ENCODE data around the gene CHAC1.

The CHAC1 gene, protein sequence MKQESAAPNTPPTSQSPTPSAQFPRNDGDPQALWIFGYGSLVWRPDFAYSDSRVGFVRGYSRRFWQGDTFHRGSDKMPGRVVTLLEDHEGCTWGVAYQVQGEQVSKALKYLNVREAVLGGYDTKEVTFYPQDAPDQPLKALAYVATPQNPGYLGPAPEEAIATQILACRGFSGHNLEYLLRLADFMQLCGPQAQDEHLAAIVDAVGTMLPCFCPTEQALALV

DNA sequence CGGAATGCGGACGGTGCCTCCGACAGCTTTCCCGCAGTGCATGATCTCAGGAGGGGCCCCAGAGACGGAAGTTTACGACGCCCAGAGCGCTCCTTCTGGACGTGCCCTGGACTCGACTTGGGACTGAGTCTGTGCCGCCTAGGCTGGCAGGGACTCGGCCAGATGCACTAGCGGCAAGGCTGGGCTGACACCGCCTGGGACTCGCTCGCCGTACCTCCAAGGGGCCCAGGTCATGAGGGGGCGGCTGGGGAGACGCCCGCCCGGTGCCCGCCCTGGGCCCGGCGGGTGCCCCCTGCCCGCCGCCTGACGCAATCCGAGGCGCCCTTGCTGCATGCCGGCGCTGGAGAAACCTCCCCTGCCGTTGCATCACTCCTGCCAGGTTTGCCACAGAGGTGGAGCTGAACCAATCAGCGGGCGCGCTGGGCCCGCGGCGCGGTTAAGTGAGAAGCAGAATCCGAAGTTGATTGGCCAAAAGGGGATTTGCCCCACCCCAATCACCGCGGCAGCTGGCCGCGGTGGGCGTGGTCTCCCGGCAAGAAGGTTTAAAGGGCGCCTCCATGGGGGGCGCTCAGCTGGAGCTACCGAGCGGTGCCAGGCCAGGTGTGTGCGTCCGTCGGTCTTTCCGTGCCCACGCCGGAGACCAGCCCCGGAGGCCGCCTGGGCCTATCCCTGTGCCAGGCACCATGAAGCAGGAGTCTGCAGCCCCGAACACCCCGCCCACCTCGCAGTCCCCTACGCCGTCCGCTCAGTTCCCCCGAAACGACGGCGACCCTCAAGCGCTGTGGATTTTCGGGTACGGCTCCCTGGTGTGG lies at the start of gene CHAC1:
TSS of gene CHAC1 (plus strand) at position 571 of the 812 bp plus-strand sequence. CDS start at position 684, 113 bp downstream.
- DNase-seq = peak; percentile 68

DNA sequence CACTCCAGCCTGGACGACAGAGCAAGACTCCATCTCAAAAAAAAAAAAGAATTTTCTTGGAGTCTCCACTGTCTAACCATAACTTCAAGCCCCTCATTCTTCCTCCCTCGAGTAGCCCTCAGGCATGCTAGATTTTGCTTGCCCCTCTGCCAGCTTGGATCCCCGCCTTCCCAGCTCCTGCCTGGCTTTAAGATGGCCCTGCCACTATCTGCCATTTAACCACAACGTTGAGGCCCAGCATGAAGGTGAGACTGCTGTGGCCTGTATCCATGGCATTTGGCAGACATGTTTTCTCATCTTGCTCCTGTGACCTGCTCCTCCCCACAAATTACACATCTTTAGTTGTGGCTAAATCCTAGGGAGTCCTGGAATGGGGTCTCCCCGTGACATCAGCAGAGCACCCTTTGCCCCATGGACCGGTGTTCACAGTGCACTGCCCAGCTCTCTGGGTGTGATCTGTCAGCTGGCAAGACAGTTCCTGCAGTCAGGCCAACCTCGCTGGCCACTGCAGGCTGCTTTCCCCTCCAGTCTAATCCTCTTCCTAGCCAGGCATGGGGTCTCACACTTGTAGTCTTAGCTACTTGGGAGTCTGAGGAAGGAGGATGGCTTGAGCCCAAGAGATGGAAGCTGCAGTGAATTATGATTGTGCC lies 48.6 kb upstream of the CHAC1 start:
- DNase-seq = no peak

DNA sequence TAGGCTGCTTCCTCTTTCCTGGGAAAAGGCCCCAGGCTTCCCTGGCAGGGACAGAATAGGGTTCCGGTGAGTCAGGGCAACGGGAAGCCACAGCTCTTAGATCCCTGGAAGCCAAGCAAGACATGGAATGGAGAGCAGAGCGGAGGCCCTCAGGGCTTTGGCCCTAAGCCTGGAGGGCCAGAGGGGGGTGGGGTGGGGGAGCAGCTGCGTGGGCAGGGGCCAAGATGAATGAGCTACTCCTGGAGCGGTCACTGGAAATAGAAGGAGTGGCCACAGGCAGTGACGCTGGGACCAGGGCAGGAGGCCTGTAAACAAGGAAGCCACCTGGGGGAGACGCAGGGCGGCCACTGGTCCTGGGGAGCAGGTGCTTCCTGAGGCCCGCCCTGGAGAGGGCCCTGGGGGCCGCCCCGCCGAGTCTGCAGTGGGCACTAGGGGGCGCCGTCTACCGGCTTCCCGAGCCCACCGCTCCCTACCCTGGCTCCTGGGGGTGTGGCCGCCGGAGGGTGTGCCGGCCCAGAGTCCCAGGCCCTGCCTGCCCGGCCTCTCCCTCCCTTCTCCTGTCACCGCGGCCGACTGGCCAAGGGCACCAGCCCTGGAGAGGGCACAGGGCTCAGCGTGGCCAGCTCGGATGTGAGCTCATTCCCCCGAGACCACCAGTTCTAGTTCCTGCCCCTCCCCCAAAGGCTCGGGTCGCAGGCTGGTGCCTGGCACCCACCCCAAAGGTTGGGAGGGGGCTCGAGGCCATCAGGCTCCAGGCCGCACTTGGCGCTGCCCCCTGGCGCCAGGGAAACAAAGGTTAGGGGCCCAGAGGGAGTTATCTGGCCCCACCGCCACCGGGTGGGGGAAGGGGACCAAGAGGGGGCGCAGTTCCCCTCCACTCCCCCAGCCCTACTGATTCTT lies 46.9 kb upstream of the CHAC1 start:
- peak; percentile 70 for DNase-seq

DNA sequence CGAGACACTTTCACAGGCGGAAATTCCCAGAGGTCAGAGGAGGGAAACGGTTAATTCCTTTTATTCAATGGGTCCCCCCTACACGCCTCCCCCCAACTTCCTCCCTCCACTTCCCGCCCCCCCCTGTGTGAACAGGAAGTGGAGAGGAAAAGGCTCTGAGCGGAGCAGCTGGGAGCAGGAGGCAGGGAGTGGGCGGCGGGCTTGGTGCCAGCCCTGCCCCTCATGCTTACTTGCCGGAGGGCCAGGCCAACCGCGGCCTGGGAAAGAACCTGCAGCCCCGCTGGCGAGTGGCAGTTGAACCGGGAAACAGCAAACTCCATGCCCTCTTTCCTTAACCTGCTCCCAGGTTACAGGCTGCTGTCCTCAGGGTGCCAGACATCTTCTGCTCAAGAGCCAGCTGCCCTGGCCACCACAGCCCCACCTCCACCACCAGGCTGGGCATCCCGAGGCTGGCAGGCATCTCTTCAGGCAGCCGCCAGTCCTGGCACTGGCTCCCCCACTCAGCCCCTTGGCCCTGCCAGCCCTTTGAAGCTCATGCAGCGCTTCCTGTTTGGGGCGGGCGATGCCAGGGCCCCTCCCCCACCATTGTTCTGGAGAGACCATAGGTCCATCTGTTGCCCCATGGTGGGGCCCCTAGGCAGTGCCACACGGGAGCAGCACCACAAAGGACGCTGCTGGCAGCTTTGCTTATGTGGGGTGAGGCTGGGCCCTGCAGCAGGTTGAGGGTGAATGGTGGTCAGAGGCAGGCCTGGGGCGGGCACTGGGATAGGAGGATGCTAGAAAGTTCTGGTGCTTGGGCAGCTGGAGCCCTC lies 46.1 kb upstream of the CHAC1 start:
- peak; percentile 45 for DNase-seq

DNA sequence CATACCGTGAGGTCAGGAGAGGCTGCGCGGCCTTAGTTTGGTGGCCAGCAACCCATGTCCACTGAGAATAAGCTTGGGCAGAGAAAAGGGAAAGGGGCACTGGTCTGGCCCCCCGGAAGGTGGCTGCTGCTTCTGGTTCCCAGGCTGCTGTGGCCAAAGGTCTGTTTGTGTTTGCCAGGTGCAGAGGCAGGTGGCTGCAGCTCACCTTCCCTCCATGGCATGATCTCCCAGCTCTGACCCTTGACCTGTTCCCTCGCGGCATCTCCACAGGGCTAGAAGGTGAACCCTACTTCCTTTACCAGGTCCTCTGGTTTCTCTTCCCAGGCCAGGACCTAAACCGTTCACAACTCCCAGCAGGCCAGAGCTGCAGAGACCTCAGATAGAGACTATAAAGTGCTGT lies 45.2 kb upstream of the CHAC1 start:
- DNase-seq = no peak

DNA sequence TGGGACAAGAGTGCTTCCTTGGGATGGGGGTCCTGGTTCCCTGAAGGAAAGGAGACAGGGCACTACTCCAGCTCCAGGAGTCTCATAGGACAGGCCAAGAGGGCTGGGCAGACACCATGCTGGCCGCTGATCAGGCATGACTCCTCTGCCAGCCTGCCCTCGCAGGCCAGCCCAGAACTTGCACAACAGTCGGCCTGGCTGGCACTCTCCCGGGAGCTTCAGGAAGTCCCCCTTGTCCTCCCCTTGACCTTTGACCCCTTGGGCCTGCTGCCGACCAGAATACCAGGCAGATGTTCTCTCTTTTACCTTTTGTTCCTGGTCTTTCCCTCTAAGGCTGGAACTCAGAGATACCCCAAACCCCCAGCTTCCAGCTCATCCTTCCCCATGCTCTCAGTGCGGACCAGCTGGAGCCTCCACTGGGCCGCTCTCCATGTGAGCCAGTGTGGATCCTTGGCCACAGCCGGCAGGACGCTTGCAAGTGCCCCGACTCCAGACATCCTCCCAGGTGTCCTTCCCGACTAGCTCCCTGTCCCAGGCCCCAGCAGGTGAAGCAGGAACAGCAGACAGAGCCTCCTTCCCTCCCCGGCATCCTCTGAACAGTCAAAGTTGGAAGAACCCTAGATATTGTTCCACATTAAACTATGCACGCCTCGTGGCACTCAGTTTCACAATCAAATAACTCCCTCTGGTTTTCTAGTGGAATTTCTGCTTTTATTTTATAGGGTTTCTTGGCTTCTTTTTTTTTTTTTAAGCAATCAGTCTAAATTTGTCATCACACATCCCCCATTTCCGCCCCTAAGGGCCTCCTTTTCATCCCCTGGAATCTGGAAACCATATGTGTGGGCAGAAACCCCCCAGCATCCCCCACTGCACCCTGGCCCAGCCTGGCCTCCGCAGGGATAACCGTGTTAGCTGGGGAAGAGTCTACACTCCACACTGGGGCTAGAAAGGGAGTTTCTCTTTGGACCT lies 43.3 kb upstream of the CHAC1 start:
- no peak for DNase-seq

DNA sequence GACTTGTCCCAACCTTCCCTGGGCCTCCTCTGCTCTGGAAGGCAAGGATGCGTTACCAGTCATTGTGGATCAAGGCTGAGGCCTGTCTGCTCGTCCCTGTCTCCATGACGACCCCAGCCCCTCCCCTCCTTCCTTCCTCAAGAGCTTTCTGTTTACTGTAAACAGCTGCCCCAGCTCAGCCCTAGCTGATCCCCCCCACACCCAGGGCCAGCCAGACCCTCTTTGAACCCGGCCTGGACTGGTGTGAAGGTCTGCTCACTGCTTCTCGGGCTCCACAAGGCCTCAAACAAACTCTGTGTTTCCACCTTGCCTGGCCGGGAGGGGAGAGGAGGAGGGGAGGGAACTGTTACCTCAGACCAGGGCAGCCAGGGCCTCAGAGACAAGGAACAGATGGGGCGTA lies 42.1 kb upstream of the CHAC1 start:
- peak; percentile 21 for DNase-seq

DNA sequence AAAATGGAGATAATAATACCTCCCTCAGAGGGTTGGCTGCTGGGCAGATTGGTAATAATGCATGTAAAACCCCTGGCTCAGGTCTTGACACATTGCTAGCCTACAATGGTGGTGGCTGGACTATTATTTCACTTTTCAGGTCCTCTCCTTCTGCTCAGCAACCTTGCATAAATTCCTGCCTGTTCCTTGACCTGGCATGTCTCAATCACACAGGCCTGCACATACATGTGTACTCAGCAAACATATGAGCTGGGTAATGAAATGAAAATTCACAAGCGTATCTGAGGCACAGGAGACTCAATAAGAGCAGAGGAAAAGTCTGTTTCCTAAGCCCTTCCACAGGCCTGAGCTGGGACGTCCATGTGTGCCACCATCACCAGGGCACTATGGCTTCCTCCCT lies 41.6 kb upstream of the CHAC1 start:
- DNase-seq = no peak

DNA sequence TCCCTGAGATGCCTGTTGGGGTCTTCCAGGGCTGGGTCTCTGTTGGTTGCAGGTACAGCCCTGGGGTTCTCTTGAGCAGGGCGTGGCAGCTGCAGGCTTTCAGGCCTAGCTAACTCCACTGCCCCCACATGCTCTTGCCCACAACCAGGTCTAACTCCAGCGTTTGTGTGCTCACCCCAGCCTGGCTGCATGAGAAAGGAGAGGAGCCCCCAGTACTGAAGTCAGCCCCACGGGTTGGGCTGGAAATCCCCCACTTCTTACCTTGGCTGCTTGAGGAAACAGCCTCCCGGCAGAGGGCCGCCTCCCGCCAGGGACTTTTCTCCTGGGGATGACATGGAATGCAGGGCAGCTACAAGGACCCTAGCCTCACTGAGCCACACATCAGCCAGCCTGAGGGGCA lies 40.8 kb upstream of the CHAC1 start:
- no peak for DNase-seq

DNA sequence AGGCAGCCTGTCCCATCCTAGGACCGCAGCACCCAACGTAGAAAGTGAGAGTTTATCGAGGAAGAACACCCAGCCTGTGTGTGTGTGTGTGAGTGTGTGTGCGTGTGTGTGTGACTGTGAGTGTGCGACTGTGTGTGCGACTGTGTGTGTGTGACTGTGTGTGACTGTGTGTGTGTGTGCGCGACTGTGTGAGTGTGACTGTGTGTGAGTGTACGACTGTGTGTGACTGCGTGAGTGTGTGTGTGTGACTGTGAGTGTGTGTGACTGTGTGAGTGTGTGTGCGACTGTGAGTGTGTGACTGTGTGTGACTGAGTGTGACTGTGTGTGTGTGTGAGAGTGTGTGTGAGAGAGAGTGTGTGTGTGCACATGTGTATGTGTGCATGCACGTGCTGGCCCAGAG lies 39.3 kb upstream of the CHAC1 start:
- DNase-seq = no peak

DNA sequence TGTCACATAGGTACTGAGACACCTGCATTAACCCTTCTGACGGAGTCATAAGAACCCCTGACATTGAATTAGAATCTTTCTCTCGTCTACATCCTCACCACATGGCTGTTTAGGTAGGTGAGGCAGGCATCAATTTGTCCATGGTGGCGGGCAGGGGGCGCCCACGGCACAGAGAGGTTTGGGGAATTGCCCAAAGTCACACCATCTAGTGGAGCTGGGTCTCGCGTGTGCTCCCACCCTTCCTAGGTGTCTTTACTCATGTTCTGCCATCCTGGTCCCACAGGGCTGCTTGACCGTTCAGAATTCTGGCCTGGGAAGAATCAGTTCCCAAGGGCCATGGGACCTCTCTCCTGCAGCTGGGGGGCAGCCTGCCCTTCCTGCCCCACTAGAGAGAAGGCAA lies 38.8 kb upstream of the CHAC1 start:
- no peak for DNase-seq

DNA sequence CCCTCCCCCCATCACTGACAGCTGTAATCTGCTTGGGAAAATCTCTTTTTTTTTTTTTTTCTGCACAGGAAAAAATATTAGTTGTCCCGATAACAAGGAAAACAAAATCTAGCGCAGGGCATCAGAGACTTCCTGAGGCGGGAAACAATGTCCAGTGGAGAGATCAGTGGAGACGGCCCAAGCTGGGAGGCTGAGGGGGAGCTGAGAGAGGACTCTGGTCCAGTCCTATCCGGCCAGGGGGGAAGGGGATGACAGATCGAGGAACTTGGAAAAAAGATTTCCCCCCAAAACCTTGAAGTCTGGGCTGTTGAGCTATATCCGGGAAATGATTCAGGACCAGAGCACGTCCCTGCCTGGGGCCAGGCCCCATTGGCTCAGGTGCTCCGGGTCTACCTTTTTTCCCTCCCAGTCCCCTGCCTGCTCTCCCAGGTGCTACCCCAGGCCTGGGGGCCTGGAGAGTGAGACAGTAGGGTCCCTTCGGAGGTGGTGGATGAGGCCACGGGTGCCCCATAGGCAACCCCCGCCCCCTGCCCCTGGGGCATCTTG lies 38.1 kb upstream of the CHAC1 start:
- DNase-seq = no peak

DNA sequence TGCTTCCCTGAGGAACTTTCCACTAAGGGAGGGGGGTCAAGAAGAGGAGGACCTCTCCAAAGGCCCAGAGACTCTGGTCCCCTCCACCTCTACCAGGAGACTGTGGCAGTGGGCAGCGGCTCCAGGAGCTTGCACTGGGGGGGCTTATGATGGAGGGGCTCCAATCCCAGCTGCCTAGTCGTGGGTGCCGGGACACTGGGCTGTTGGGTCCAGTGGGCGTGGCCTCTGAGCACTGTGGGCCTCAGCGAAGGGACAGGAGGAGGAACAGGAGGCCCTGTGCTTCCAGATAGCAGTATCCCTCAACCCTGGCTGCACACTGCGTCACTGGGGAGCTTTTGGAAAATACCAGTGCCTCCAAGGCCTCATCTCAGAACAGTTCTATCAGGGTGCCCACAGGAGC lies 37.6 kb upstream of the CHAC1 start:
- DNase-seq = no peak

DNA sequence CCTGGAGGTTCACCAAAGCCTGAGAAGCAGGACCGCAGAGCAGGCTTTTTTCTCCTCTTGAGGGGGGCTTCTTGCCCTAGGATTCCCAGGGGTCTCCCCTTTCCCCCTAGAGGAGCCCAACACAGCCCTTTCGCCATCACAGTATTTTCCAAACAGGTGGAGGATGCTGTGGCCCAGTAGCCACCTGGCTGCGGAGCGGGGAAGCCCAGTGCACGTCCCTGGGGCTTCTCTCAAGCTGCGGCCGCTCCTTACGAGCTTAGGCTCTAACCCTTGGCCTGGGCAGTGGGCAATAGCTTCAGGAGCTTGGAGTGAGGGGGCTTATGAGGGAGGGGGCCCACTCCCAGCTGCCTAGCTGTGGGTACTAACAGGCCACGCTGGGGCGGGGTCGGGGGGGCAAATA lies 35.7 kb upstream of the CHAC1 start:
- no peak for DNase-seq

DNA sequence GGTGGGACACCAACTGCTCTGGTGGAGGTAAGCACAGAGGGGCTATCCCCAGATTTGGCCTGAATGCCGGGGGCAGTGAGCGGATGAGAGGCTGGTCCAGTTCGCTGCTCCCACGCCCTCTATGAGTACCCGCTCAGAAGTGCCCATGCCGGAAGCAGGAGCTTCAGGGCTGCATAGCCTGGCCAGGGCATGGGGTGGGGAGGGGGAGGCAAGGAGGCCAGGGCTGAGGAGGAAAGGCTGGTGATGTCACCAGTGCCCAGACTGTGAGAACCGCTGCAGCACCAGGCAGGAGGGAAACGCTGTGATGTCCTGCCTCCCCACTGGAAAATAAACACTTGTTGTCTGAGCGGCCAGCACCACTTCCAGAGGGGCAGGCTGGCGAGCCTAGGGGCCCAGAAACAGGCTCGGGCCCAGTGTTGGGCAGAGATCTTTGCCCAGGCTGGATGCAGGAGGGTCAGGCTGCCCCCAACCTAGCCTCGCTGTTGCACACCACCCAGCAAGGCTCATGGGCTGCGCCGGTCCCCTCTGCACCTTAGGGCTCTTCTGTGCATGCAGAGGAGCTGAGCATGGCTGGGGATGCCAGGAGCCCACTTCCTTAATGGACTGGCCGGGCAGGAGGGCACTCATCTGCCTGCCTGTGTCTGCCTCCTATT lies 35.0 kb upstream of the CHAC1 start:
- no peak for DNase-seq

DNA sequence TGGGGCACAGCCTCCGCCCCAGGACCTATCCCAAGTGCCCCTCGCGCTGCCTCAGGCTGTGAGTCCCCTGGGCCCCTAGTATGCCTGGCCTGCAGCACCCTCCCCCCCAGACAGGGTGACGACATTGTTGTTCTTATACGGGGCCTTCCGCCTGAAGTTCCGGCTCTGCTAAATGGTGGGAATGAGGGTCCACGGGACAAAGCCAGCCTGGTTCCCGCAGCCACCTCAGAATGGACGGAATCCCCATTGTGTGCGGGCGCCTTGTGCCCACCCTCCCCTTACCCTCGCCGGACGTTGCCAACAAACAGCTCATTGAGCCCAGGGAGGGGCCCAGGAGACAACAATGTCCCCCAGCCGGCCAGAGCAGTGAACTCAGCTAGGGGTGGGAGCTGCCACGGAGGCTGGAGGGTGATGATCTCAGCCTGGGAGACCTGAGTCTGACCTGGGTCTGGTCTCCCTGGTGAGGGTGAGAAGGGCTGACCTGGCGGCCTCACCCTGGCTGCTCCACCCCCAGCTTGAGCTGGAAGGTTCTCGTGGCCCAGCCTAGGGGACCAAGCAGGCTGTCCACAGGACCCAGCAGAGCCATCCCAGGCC lies 34.4 kb upstream of the CHAC1 start:
- DNase-seq = no peak

DNA sequence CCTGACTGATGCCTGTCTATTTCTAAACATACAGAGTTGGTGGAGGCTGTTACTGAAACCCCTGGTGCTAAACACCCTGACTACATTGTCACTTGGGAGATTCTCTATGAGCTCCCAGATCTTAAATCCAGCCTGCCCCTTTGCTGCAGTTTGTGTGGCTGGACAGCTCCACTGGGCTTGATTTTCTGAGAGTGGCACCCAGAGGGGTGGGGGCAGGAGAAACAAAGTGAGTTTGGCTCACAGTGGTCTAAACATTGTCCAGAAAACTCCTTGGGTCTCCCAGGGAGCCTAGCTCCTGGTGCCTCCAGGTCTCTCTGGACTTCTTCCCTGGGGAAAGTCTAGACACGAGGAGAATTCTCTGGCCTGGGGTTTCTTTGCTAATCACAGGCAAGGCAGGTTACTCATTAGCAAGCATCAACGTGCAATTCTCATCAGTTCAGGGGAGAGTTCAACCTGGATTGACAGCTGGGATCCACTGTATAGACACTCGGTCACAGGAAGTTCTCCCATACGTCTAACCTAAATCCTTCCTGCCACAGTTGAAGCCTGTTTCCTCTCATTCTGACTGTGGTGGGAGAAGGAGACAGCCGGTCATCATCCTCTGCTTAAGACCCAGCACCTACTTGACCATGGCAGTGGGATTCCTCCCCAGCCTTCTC lies 31.2 kb upstream of the CHAC1 start:
- DNase-seq = no peak

DNA sequence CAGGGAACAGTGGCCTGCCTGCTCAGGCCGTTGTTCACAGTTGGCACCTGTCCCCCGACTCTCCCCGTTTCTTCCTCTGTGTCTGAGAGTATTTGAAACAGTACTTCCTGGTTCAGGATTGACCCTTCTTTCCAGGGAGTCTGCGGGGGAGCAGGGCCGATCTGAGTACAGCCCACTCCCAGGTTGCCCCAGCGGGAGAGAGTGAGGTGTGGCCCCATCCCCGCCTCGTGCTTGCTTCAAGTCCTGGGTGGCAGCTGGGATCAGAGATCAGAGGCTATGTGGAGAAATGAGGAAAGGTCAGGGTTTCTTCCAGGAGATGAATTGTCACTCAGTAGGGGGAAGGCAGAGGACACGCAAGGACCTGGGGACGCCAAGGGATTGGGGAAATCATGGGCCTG lies 30.7 kb upstream of the CHAC1 start:
- DNase-seq = no peak

DNA sequence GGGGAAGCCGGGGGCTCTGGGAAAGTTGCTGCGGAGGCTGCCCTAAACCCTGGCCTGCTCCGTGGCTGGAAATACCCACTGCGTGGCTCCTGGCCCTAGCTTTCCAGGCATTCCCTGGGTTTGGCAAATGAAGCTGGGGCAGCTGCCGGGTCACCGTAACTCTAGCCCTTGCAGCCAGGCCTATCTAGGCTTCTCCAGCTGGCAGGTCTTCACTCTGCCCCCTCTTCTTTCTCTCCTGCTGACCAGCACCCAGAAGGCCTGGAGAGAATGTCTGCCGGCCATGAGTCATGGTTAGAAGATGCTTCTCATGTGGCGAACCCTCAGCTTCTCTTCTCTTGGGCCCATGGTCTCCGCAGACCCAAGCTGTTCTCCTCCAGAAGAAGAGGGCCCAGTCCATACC lies 29.7 kb upstream of the CHAC1 start:
- DNase-seq = no peak

Data from NCI-H2227 treated with DMSO at 0.1 percent for 48 hours (cell line).